Measurements from ENCODE around the gene ZSWIM7. TPM values are rescaled to one million over a fixed set of nuclear protein-coding genes. Genes with fewer than 3 reads are reported as not detected.

The ZSWIM7 gene, protein sequence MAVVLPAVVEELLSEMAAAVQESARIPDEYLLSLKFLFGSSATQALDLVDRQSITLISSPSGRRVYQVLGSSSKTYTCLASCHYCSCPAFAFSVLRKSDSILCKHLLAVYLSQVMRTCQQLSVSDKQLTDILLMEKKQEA
- 37.5 TPM for polyA plus RNA-seq (ENCODE audit: insufficient read length)

GRCh38 chr17:15999141-15999973 is at the start of gene ZSWIM7, which contains the start of gene TTC19:
Gene ZSWIM7 (minus strand): TSS chr17:15999704. CDS start chr17:15999594, 110 bp downstream.
Gene TTC19 (plus strand): TSS chr17:15999824. CDS start chr17:15999849, 25 bp downstream.
- peak; percentile 84 for DNase-seq (ENCODE audit: low read depth)

DNA sequence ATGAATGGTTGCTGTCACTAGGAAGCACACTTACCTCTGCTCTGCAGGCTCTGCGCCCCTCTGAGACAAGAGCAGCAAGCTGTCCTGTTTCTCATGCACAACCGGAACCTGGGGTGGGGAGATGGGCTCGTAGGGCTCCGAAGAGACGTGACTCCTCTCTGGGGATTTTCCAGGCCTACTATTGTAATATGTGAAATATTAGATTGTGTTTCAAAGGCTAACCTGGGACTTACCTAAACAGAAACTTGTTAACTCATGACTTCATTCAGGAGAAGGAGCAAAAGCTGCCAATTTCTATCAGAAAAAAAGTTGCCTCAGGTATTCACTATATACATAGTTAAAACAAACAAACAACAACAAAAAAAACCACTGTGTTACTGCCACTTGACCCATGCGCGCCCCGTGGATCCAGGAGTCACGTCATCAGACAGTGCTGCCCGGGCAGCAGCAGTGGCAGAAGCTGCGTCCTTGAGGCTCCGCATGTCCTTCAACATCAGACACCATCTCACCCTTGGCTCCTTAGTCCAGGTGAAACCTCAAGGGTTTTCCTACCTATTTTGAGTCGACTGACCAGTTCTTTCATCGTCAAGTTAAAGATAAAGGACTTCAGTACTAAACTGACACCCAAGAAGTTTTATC is 49.4 kb upstream of the ZSWIM7 start:
- DNase-seq (ENCODE audit: low read depth): no peak

DNA sequence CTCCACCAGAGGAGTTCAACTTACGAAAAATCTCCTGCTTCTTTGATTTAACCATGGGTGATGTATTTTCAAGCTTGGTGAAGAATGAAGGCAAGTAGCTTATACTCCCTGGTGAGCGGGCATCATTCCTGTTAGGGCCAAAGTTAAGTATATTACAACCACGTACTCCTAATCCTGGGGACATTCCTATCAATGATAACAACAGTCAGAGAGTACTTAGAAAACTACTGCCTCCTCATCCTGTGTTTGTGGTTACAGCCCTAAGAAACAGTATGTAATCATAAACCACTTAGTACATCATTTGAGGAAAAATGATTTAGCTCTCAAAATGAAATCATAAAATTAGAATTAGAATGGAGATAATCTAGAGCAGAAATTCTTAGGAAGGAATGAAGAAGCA is 47.5 kb upstream of the ZSWIM7 start:
- DNase-seq (ENCODE audit: low read depth): no peak

DNA sequence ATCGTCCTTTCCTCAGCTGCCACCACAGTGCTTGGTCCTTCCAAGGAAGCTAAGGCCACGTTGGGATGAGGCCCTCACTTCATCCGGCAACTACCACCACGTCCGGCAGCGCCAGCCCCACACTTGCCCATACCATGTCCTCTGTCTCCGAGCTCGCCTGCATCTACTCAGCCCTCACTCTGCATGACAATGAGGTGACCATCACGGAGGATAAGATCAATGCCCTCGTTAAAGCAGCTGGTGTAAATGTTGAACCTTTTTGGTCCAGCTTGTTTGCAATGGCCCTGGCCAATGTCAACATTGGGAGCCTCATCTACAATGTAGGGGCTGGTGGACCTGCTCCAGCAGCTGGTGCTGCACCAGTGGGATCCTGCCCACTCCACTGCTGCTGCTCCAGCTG is 45.0 kb upstream of the ZSWIM7 start:
- no peak for DNase-seq (ENCODE audit: low read depth)

GRCh38 chr17:16040710-16041251 is 41.3 kb upstream of the ZSWIM7 start:
- DNase-seq (ENCODE audit: low read depth): no peak

DNA sequence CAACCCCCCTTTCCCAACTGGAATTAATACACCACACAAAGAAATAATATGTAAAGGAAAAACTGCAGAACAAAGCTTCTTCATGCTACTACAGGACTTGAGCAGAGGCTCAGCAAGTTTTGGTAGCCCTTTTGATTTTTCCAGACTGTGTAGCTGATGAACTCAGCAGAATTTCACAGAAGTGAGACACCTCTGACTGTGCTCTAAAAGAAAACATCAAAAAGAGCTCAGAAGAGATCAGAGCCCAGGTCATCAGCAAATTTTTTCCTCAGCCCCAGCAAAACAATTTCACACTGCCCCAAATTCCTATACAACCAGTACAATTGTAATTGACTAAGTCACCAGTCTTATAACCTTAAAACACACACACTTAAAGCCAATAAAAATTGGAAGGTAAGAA is 38.1 kb upstream of the ZSWIM7 start:
- no peak for DNase-seq (ENCODE audit: low read depth)

- DNase-seq (ENCODE audit: low read depth): no peak
These were observed 36.8 kb upstream of the ZSWIM7 start for GRCh38 chr17:16036261-16036660.

- no peak for DNase-seq (ENCODE audit: low read depth)
These were observed 34.3 kb upstream of the ZSWIM7 start for GRCh38 chr17:16033729-16034349.

- no peak for DNase-seq (ENCODE audit: low read depth)
These were observed 28.4 kb upstream of the ZSWIM7 start for GRCh38 chr17:16027708-16028584.

- no peak for DNase-seq (ENCODE audit: low read depth)
These were observed 27.4 kb upstream of the ZSWIM7 start for GRCh38 chr17:16026895-16027294.

DNA sequence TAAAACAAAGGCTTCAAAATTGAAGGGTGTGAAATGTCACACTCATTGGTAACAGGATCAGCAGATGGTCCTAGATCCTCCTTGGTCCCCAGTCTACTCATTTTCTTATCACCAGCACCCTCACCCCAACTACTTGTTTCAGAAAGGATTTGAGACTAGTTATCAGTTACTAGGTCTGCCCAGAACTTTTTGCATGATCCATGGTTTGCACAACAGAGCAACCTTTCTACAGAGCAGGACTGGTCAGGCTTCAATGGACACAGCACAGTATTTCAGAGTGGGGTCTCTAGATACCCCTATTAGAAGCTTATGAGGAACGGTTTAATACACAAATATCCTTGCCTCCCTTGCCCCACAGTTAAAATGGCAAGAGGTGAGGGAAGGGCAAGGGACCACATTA is 25.7 kb upstream of the ZSWIM7 start:
- no peak for DNase-seq (ENCODE audit: low read depth)

DNA sequence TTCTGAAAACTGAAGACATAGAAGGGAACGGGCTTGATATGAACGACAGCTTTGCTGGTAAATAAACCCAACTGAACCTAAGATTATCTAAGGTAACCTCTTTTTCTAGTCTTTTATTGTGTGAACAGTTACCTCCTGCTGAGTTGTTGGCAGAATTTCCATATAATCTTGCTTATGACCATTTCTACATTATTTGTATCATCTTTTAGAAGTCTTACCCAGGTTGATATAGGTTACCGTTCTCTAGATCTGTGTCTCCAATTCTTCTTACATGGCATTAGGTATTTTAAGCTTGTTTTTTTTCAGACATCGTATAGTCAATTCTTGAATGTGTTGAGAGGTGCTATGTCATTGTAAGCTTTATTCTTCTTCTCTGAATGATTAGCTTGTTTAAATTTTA is 24.4 kb upstream of the ZSWIM7 start:
- no peak for DNase-seq (ENCODE audit: low read depth)

- no peak for DNase-seq (ENCODE audit: low read depth)
These were observed 19.8 kb upstream of the ZSWIM7 start for GRCh38 chr17:16019347-16019746.

DNA sequence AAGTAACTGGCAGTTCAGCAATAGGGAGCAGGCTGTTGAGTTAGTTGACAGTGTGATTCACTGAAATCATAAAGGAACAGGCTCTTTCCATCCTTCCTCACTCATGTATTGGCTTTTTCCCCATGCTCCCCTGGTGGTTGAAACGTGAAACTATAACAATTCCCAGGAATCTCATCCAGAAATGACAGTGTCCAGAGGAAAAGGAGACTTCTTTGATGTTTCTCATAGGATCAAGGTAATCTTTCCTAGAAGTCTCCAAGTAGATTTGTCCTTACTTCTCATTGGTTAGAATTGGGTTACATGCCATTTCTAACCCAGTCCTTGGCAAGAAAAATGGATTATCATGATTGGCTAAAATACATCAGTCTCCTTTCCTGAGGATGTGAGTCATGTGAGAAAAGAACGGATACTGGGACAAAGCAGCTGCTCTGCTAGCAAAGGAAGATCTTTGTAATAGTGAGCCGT is 14.5 kb upstream of the ZSWIM7 start:
- DNase-seq (ENCODE audit: low read depth): no peak

- DNase-seq (ENCODE audit: low read depth): no peak
These were observed 7.9 kb upstream of the ZSWIM7 start for GRCh38 chr17:16007439-16007838.

DNA sequence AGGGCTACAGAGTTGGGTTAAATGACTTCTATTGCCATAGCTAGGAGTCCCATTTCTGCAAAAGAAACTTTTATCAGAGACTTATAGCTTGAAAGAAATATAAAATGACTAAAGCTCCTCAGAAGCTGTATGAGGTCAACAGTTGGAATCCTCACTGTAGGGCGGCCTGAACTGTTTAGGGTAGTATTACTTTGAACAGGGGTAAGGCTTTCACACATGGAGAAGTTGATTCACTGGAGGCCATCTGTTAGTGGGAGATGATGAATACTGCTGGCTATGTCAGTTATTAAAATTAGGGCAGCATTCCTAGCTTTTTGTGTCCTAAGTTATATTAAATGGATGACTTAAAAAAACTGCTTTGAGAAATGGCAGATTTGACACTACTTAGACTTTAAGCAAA is 6.1 kb upstream of the ZSWIM7 start:
- no peak for DNase-seq (ENCODE audit: low read depth)

DNA sequence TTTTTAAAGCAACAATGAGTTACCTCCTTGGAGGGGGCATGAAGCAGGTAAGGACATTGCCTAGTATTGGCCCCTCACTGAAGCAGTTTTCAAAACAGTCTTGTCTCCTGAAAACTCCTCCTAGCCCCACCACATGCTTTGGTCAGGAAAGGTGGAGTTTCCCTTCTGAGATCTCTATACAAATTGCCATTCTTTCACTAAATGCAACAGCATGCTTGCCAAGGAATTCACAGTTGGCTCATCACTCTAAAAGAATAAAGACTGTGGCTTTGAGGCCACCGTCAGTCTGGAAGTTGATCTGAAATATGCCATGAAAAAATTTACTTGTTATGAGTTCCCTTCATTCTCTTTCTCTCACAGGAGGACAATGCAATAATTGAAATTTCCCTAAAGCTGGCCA is 4.3 kb upstream of the ZSWIM7 start:
- no peak for DNase-seq (ENCODE audit: low read depth)

DNA sequence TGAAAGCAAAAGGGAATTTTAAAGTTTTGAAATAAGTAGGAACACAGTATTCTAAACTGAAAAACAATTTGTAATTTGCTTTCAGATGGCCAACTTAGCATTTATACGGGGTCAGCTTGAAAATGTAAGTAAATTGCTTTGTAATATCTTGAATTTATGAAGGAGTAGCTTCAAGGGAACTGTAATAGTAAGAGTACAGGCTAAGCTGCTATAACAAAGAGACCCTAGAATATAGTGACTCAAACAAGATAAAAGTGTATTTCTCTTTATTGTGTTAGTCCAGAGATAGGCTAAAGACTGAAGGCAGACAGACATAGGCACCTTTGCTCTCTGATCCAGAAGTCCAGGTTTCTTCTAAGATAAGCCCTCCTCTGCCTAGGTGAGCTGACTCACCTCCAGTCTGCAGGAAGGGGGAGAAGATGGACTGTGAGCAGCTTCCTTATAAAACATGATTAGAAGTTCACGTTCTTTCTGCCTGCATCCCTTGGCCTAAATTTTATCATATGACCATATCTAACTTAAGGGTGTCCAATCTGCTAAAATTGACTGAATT is 3.3 kb upstream of the ZSWIM7 start:
- DNase-seq (ENCODE audit: low read depth): no peak

DNA sequence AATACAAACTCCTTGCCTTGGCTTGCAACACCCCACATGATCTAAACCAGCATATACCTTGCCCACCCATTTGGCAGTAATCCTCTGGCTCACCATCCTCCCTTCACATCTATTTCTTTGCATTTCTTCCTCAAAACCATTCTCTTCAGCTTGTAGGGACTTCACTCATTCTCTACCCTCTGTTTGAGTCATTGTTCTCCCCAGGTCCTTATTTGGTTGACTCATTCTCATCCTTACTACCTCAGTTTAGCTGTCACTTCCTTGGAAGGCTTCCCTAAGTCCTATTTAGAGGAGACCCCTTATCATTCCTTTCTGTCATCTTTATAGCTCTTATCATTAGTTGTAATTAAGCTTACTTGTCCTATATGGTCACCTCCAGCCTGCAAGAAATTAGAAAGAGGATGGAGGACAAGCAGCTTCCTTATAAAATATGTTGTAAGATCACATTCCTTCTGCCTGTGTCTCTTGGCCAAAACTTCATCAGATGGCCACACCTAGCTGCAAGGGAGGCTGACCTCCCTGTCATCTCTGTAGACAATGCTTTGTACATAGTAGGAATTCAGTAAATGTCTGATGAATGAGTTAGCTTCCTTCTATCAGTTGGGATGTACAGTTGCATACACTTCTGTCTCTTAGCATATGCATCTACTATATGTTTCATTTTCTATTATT is 1.9 kb upstream of the ZSWIM7 start:
- DNase-seq (ENCODE audit: low read depth): no peak
